ENCODE results near the gene ARMH2.

GRCh38 chr6:24780206-24780605 lies 18.5 kb downstream of the ARMH2 start:
- no peak for TF ChIP-seq POLR2A (IDR thresholded peaks at IDR 0.05)
- TF ChIP-seq CTCF (IDR thresholded peaks at IDR 0.05): no peak
- TF ChIP-seq EP300 (IDR thresholded peaks at IDR 0.05): no peak
